Measurements from ENCODE around the gene NEURL4.

The NEURL4 gene

DNA sequence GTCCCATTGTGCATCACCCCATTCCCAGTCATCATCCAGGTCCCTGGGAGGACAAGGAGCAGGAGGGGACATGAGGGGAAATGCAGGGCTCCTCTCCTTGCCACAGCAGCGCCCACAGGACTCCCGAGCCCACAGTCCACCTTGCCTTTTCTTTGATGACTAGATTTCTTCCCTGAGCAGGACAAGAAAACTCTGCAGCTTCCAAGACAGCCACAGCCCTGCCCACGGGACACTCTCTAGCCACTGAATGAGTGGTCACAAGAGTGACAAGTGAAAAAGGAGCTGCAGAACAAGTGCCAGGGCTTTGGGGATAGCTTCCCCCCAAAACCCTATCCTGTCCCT is 4.7 kb downstream of the NEURL4 start:
- in situ Hi-C loops (cut with MboI; ENCODE audit: low sequenced_read_pairs): no loop called here

DNA sequence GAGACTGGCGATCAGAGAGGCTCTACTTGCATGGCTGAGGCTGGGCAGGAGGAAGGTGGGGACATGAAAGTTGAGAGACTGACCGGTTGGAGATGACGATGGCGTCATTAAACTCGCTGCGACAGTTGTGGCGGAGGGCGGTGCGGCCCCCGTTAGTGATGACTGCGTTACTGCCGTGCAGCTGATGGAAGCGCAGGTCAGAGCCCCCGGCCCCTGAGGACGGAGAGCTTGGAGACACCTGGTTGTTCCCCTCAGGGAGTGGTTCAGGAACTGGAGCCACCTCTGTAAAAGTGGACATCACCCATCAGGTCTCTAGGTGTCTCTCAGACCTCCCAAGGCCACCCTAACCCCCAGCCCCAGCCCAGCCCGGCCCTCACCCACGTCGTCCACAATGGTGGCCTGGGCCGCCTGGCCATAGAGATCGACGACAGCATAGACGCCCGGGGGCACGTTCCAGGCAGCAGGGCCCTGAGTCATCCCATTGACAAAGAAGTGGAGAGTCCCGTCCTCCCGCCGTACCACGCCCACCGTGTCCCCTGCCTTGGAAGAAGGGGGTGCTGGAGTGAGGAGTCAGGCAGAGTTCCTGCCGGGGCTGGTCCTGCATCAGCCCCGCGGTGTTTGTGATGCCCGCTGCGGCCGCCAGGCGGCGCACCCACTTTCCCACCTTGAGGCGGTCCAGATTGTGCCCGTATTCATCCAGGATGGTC is 5.3 kb downstream of the NEURL4 start:
- in situ Hi-C loops (cut with MboI; ENCODE audit: low sequenced_read_pairs): no loop called here

DNA sequence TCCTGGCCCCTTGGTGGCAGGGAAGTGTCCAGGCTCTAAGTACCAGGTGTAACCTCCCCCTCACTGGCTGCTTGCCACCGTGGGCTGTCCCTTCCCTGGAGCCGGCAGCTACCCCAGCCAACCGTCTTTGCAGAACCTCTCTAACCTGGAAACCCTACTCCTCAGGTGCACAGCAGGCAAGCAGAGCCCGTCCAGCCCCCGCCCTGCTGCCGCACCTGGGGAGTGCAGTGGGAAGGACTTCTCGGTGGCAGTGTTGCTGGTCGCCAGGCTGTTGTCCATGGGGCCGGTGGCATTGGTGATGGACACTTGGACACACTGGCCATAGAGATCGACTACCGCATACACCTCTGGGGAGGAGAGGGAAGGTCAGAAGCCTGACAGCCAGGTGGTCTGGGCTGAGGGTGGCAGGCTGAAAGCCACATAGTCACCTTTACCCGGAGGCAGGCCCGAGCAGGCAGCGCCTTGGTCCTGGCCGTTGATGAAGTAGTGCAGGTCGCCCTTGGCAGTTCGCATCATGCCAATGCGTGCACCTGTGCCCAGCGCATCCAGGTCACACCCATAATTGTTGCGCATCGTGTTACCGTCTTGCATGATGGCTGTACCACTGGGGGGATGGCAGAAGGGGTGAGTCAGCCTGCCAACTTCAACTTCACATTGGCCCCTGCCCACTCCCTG is 6.5 kb downstream of the NEURL4 start:
- in situ Hi-C loops (cut with MboI; ENCODE audit: low sequenced_read_pairs): no loop called here

DNA sequence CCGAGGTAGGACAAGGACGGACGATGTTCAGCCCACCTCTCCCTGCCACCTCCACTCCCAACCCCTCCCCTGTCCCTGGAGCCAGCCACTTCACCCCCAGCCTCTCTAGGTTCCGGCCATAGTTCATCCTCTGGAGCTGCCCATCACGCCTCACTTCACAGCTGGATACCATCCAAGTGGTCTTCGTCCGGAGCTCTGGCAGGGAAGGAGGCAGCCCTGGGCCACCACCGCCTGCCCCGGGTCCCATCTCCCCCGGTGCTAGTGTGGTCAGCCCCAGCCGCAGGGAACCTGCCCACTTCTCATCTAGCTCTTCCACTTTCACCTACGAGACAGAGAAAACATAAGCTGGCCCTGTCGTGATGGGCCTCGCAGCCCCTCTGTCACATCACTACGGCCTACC is 7.7 kb downstream of the NEURL4 start:
- in situ Hi-C loops (cut with MboI; ENCODE audit: low sequenced_read_pairs): no loop called here

DNA sequence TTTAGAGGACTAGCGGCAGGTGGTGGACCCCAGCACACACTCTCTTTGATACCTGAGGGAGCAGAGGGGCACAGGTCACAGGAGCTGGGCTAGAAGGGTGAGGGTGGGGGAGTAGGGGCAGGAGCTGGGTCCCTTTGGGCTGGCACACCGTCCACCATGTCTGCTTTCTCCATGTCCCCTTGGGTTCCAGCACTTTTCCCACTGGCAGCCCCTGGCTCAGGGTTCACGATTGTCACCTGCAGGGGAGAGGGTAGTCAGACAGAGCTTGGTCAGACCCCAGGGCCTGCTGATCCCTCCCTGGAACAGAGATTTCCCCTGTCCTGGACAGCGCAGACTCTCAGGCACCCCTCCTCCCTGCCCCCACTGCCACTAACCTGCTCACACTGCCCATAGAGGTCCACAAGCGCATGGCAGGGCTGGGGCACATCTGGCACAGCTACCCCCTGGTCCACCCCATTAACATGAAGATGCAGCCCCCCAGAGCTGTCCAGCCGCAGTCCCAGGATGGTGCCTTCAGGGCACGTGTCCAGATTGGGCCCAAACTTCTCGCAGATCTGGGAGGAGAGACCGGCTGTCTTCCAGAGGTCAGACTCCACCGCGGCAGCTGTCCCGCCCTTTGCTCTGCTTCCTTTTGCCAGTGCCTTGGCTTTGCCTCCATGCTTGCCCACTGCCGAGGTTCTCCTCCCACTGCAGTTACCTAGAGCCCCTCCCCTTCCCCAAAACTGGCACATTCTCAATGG is 10.8 kb downstream of the NEURL4 start:
- in situ Hi-C loops (cut with MboI; ENCODE audit: low sequenced_read_pairs): no loop called here

DNA sequence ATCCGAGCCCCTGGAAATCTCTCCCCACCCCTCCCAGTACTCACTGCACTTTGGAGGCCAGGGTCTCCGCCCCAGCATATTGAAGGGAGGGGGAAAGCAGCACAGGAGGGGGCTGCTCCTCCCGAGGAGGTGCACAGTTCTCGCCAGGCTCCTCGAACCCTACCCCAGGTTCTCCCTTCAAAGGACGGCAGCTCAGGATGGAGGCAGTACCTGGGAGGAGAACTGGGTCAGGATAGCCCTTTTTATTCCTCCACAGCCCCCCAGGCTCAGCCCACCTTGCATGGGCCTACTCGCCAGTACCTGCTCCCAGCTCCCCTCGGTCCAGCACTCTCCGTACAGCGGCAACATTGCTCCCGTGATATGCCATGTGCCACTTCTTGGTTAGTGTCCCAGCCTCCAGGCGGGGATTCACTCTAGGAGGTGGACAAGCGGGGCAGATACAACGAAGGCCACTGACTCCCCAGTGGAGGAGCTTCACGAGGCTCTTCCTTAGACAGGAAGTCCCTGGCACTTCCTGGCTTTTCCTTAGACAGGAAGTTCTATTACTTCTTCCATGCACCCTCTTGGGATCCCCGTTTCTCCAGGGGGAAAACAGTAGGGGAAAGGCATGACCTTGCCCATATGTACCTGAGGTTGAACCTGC is 11.9 kb downstream of the NEURL4 start:
- in situ Hi-C loops (cut with MboI; ENCODE audit: low sequenced_read_pairs): no loop called here

DNA sequence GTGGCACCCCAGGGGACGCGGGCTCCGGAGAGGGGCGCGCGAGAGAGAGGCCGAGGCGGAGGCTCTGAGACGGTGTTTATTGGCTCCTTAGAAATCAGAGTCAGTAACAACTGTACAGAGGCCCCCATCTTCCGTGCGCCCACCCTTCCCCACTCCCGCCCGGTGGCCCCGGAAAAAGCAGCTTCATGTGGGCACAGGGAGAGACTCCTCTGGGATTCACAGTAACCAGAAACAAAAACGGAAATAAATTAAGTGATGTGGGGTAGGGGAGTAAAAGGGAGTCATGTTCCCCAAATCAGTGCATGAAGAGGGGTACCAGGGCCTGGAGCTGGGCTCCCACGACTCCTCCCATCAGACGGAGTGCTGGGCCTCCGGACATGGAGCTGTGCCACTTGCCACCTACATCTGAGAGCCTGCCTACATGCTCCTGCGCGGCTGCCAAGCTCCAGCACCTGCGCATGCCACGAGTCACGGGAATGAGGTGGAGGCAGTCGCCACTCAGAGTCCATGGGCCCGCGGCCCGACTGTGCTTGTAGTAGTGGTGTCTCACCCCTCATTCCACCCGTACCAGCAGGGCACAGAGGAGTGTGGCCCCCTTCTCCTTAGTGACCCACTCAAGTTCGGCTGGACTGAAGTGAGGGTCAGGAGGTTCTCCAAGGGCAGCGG is 13.4 kb downstream of the NEURL4 start:
- in situ Hi-C loops (cut with MboI; ENCODE audit: low sequenced_read_pairs): no loop called here

DNA sequence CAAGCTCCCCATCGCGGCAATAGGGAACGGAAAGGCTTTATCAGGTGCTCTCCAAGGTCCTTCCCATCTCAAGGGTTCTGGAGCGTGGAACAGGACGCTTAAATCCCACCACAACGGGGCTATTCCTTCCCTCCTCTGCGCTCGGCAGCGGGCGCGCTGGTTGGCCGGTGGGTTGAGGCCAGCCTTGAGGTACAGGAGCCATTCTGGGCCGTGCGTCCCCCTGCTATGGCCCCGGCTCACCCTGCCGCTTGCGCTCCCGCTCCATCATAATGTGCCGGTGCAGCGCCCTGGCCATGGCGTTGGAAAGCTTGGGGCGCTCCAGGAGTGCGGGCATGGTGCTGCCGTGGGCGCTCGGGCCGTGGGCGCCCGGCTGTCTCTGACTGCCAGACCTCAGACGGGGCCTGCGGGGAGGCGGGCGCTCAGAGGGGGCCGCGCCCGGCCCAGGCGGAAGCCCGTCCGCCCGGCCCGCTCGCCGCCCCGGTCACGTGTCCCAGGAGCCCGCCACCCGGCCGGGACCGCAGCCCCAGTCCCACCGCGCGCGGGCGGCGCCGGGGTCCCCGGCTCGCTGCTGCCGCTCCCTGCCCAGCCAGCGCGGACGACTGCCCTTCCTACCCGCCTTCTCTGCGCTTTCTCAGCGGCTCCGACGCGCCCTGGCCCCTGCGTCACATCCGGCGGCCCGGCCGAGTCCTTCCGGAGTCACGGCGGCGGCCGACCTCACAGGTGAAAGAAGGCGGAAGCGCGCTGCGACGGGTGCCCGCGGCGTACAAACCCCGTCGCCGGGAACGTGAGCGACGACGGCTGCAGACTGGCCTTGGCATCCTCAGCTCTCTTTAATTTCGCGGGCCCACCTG is 14.2 kb downstream of the NEURL4 start, which contains the start of gene GPS2:
Gene GPS2, minus strand, starts transcription at position 642 of the 851 bp plus-strand sequence. Its CDS starts 308 bp downstream, at position 334.
- in situ Hi-C loops (cut with MboI; ENCODE audit: low sequenced_read_pairs): no loop called here

DNA sequence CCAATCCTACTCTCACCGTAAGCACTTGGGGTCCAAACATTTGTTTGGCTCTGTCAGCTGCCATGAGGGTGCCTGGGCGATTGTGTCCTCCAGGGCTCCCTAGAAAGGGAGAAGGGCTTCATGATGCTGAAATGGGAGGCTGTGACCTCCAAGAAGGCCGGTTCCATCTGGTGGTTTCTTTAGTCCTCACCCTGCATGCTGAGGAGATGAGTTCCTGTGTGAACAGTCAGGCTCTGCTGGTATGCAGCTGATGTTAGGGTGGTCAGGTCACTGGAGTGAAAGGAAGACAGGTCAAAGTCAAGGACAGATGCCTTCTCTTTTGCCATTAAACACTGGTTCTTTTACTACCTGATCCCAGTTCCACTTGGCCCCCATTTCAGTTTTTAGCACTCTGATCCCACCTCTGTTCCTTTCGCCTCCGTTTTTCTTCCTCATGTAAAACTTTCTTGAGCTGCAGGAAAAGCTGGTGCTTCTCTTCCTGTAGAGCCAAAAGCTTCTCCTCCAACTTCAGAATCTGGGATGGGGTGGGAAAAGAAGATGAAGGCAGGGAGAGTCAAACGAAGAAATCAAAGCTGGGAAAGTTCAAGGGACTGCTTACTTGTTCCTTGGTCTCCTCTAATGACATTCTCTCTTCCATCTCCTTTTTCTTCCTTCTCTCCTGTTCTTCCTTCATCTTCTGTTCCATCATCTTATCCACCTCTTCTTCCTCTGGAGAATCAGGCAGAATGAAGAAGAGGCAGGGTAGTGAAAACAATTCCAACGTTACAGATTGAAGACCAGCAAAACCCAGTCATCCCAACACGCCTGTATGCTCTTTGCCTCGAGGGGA is 15.0 kb downstream of the NEURL4 start:
- in situ Hi-C loops (cut with MboI; ENCODE audit: low sequenced_read_pairs): no loop called here

DNA sequence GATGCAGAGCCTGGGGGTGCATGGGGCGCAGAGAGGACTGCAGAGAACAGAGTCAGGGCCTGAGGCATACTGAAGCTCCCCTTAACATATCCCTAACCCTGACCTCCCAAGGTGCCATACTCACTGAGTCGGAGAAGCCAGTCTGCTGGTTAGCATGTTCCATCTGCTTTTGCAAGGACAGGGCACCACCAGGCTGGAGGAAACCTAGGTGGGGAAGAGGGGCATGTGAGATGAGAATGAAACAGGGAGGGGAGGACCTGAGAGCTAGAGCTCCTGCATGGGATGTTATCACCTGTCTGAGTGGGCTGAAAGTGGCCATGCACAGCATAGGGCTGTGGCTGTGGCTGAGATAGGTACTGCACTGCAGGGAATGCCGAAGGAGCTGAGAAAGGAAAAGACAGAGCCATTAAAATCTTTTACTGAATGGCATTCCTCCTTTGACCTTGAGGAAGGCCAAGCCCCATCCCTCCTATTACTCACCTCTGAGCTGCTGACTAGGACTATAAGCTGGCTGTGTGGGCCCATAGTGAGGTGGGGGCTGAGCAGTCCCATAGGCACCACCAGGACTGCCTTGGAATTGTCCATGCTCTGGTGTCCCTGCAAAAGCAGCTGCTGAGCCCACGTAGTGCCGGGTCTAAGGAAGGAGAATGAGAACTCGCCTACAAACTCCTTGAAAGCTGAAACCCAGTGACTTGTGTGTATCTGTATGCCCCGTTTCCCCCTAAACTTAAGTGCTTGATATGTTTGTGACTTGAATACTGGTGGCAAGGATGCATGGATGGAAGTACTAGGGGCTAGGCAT is 15.8 kb downstream of the NEURL4 start:
- in situ Hi-C loops (cut with MboI; ENCODE audit: low sequenced_read_pairs): no loop called here

DNA sequence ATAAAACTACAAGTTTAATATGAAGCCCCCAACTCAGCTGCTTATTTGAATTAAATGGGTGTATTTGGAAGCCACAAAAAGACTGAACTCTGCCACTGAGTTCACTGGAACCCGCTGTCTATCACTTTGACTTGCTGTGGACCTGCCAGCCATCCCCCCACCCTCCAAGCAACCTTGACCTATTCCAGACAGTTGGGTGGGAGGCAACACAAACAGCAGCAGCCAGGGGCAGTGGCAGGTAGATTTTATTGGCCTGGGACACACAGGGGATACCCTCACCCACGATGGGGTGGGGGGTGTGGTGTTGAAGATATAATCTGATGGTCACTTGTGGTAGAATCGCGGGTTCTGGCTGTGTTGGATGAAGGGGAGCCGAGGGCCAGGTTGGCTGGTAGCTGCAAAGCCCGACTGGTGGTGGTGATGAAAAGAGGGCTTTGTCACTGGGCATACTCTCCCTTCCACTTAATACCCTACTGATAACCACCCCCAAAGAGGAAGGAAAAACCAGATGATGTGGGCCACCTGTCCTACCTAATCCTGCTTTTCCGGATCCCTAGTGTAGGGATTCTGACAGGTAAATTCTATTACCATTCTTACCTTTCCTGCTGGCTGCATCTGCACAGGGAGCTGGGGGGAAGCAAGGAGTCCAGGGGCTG is 16.6 kb downstream of the NEURL4 start:
- in situ Hi-C loops (cut with MboI; ENCODE audit: low sequenced_read_pairs): no loop called here

DNA sequence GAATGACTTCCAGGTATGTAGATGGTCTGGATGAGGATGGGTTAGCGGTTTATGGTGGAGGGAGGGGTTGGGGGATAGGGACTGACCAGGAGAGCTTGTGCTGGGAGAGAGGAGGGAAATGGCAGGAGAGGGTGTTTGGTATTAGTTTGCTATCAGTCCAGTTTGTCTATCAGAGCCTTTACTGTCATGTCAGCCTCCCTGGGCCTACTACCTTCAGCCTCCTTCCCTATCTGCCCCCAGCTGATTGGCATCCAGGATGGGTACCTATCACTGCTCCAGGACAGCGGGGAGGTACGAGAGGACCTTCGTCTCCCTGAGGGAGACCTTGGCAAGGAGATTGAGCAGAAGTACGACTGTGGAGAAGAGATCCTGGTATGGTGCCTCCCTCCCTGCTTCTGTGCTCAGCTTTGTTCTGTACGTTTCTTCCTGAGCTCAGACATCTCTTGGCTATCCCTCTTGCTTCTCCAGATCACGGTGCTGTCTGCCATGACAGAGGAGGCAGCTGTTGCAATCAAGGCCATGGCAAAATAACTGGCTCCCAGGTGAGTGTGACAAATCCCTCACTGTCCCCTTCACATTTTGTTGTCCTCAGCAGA is 17.9 kb downstream of the NEURL4 start:
- in situ Hi-C loops (cut with MboI; ENCODE audit: low sequenced_read_pairs): no loop called here

DNA sequence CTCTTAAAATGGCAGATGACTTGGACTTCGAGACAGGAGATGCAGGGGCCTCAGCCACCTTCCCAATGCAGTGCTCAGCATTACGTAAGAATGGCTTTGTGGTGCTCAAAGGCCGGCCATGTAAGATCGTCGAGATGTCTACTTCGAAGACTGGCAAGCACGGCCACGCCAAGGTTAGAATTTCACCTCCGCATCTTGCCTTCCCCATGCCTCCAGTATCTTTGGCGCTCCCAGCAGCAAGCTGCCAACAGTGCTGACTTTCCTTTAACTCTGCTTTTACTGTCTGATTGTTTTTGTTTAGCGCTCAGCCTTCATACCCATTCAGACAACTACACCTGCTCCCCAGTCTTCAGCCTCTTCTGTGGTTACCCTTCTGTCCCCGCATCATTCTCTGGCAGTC is 19.5 kb downstream of the NEURL4 start:
- in situ Hi-C loops (cut with MboI; ENCODE audit: low sequenced_read_pairs): no loop called here

DNA sequence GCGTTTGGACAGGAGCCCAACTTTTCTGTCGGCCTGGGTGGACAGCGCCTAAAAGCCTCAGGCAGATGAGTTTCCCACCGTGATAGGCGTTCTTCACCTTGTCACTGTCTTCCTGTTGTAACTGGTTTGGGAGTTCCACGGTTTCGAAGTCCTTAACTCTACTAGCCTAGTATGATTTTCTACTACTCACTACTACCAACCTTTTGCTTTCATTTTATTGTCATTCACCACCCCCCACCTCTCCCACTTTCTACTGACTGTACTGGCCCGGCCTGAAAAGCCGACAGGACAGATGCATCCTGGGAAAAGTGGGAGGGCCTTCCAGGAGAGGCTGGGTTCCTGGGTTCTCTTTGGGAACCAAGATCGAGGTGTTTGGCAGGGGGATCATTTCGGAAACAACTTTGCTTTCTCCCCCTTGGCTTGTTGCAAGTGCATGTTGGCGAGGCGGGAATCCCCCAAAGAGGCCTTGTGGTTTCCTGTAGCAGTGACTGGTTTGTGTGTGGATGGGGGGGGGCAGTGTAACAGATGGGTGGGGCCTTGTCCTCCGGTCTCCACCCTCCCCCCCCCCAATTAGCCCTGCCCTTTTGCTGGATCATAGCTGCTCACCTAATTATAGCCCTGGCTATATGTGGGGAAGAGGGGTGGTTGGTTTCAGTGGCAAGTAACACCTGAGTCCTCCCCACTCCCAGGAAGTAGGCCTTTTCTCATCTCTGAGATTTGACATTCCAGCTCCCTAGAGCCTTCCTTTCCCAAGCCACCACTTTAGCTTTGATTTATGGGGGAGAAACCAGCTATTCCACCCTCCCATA is 20.3 kb downstream of the NEURL4 start:
- in situ Hi-C loops (cut with MboI; ENCODE audit: low sequenced_read_pairs): no loop called here

DNA sequence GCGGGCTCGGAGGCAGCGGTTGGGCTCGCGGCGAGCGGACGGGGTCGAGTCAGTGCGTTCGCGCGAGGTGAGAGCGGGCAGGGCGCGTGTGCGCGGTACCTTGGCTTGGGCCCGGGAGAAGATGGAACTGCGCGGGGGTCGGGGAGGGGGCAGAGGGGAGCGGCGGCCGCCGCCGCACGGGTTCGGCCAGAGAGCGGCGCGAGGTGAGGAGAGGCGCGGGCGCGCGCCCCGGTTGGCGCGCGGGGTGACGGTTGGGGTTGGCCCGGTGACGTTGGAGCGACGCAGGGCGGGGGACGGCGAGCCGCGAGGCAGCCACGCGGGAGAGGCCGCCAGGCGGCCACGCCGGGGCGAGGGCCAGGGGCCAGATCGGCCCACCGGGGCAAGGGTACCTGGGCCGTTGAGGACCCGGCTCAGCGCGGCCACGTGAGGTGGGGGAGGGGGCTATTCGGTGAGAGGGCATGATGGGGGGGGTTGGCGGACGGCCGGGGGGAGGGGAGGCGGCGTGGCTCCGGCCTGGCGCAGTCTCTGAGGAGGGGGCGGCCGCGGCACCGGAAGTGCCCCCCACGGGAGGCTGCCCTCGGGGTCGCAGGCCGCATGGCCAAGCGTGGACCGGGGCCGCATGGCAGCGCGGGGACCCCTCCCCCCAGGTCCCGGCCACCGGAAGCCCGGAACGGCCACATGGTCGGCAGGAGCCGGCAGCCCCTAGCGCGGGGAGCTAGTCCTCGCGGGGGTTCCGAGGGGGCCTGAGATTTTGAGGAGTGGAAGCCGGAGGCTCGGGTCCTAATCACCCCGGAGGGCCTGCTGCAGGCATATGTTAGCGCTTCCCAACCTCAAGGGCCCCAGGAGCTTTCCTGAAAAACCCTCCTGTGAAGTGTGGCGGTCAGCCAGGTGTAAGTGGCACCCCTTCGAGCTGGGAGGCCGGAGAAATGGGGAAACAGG is 21.2 kb downstream of the NEURL4 start:
- in situ Hi-C loops (cut with MboI; ENCODE audit: low sequenced_read_pairs): no loop called here

Measured in HL-60/S4 (cell line).